SK-N-SH (cell line): ENCODE data around the gene FAM131C. TPM values are rescaled to one million over a fixed set of nuclear protein-coding genes. Genes with fewer than 3 reads are reported as not detected.

ENCODE experiments used
- CTCF ChIA-PET: fragments of 300-600, 350-600 bp; formaldehyde crosslinking; extraction: SDS; loops from one replicate; lab custom pipeline; 2021; lab: Yijun Ruan, JAX
- POLR2A ChIA-PET: fragments of 350-600 bp; sonication (Branson Sonifier 250); formaldehyde crosslinking; extraction: SDS; loops from one replicate; lab custom pipeline; 2020; ENCODE audit warnings: antibody characterized with exemption, inconsistent platforms; lab: Yijun Ruan, JAX
- DNase-seq: peaks from one replicate; pipeline ENCODE4 v3.0.0; 2012
- H2AFZ ChIP-seq: fragments of 200-600 bp; sonication (generic); 2 replicates; pipeline ENCODE4 v1.8.1; 2016; ENCODE audit warnings: antibody characterized with exemption, mild to moderate bottlenecking, low read depth
- H3F3A ChIP-seq: fragments of 200-600 bp; sonication (generic); replicated peaks from 2 replicates; pipeline ENCODE3; 2016; ENCODE audit warnings: antibody characterized with exemption, mild to moderate bottlenecking; ENCODE audit not compliant: insufficient read depth
- H3K27ac ChIP-seq, 2 experiments: fragments of 200-500 bp in 1 of 2; fragments of 200-600 bp in 1 of 2; sonication (Bioruptor generic) in 1 of 2; sonication (generic), shearing (Covaris generic) in 1 of 2; 2 replicates each; pipeline versions ENCODE4 v1.5.1 to v1.6.1; 2014 to 2016; ENCODE audit warnings: low read depth in 2 of 2, inconsistent platforms in 1 of 2, low read length in 1 of 2, mild to moderate bottlenecking in 1 of 2, mixed read lengths in 1 of 2
- H3K27me3 ChIP-seq: fragments of 200-600 bp; sonication (generic), shearing (Covaris generic); 2 replicates; pipeline ENCODE4 v1.6.1; 2016; ENCODE audit warnings: mixed run types; ENCODE audit not compliant: insufficient read depth
- H3K36me3 ChIP-seq, 2 experiments: fragments of 200-500 bp in 1 of 2; fragments of 200-600 bp in 1 of 2; sonication (Bioruptor generic) in 1 of 2; sonication (generic) in 1 of 2; replicated peaks in 1 of 2; 2 replicates each; pipeline versions ENCODE3 to v1.5.1; 2014 to 2016; ENCODE audit warnings: low read length in 1 of 2, mild to moderate bottlenecking in 1 of 2; ENCODE audit not compliant: insufficient read depth in 2 of 2, control insufficient read depth in 1 of 2
- H3K4me1 ChIP-seq, 2 experiments: fragments of 200-500 bp in 1 of 2; fragments of 200-600 bp in 1 of 2; sonication (Bioruptor generic) in 1 of 2; sonication (generic), shearing (Covaris generic) in 1 of 2; 2 replicates each; pipeline versions ENCODE4 v1.5.1 to v1.6.1; 2014 to 2016; ENCODE audit warnings: low read depth in 1 of 2, low read length in 1 of 2, mixed run types in 1 of 2; ENCODE audit not compliant: insufficient read depth in 2 of 2, control insufficient read depth in 1 of 2
- H3K4me2 ChIP-seq: fragments of 200-600 bp; sonication (generic), shearing (Covaris generic); 2 replicates; pipeline ENCODE4 v1.6.1; 2017; ENCODE audit warnings: mixed run types
- H3K4me3 ChIP-seq, 2 experiments: fragments of 200-500 bp in 1 of 2; fragments of 200-600 bp in 1 of 2; sonication (Bioruptor generic) in 1 of 2; sonication (generic), shearing (Covaris generic) in 1 of 2; 2 replicates each; pipeline versions ENCODE4 v1.5.1 to v1.8.1; 2014 to 2016; ENCODE audit warnings: low read depth in 2 of 2, inconsistent platforms in 1 of 2, low read length in 1 of 2, mild to moderate bottlenecking in 1 of 2, mixed read lengths in 1 of 2, moderate library complexity in 1 of 2
- H3K79me2 ChIP-seq: fragments of 200-600 bp; sonication (generic); 2 replicates; pipeline ENCODE4 v1.8.1; 2017; ENCODE audit warnings: mild to moderate bottlenecking; ENCODE audit not compliant: insufficient read depth
- H3K9ac ChIP-seq: fragments of 200-600 bp; sonication (generic); 2 replicates; pipeline ENCODE4 v1.6.1; 2017; ENCODE audit warnings: mixed run types
- H3K9me2 ChIP-seq: fragments of 200-600 bp; sonication (generic); 2 replicates; pipeline ENCODE4 v1.6.1; 2017; ENCODE audit warnings: mixed run types
- H3K9me3 ChIP-seq: fragments of 200-600 bp; sonication (generic); 2 replicates; pipeline ENCODE4 v1.6.1; 2017; ENCODE audit warnings: mixed run types, mild to moderate bottlenecking, moderate library complexity
- H4K20me1 ChIP-seq: fragments of 200-600 bp; sonication (generic); 2 replicates; pipeline ENCODE4 v1.6.1; 2017; ENCODE audit warnings: mild to moderate bottlenecking, mixed run types; ENCODE audit not compliant: insufficient read depth
- EZH2phosphoT487 ChIP-seq: fragments of 200-600 bp; sonication (generic); IDR thresholded peaks from 2 replicates; pipeline ENCODE4 v1.6.1; 2017; ENCODE audit warnings: low read depth, mixed run types, mild to moderate bottlenecking, antibody characterized with exemption, moderate library complexity, borderline replicate concordance
- GATA2 ChIP-seq: sonication (generic); formaldehyde crosslinking; IDR thresholded peaks from 2 replicates; pipeline ENCODE4 v1.5.0; 2020; ENCODE audit warnings: mild to moderate bottlenecking, missing genetic modification reagents
- JUND ChIP-seq: IDR thresholded peaks from 2 replicates; pipeline ENCODE4 v1.4.0; 2012
- MXI1 ChIP-seq: IDR thresholded peaks from 2 replicates; pipeline ENCODE4 v1.6.1; 2012; ENCODE audit warnings: mild to moderate bottlenecking, low read depth, low read length, improper control_type of control experiment
- RCOR1 ChIP-seq: fragments of 150-350 bp; IDR thresholded peaks from 2 replicates; pipeline ENCODE4 v1.6.1; 2017; ENCODE audit warnings: antibody characterized with exemption, low read length
- RFX5 ChIP-seq: IDR thresholded peaks from 2 replicates; pipeline ENCODE4 v1.6.1; 2012; ENCODE audit warnings: mild to moderate bottlenecking, improper control_type of control experiment, low read length
- SMC3 ChIP-seq: IDR thresholded peaks from 2 replicates; pipeline ENCODE4 v1.6.1; 2012; ENCODE audit warnings: low read depth, low read length, improper control_type of control experiment
- WGBS: methylation state at CpG from one replicate; pipeline ENCODE4 v1.1.6; 2017; ENCODE audit warnings: low lambda C conversion rate; 5-methylcytosine and 5-hydroxymethylcytosine counted together
- polyA plus RNA-seq, 3 experiments: library from polyadenylated mRNA; depleted of rRNA; stranded (reverse); fragments of >200 nt; gene quantifications; 2 replicates each; pipeline ENCODE4 v1.2.3, GENCODE V29; 2012
- TF ChIP-seq, protein P1 (sequence below): fragments of 200-600 bp; sonication (generic); IDR thresholded peaks from 2 replicates; pipeline ENCODE4 v1.6.1; 2017; ENCODE audit warnings: antibody characterized with exemption, mild to moderate bottlenecking, moderate library complexity
- TF ChIP-seq, protein P2 (sequence below): IDR thresholded peaks from 2 replicates; pipeline ENCODE4 v1.4.0; 2012; ENCODE audit warnings: low read depth, borderline replicate concordance
- TF ChIP-seq, protein P3 (sequence below): IDR thresholded peaks from 2 replicates; pipeline ENCODE4 v1.4.0; 2012; ENCODE audit warnings: low read depth
- TF ChIP-seq, protein P4 (sequence below): IDR thresholded peaks from 2 replicates; pipeline ENCODE4 v1.4.0; 2012; ENCODE audit warnings: low read depth, borderline replicate concordance
- TF ChIP-seq, protein P5 (sequence below): IDR thresholded peaks from 2 replicates; pipeline ENCODE4; 2012
- TF ChIP-seq, protein P6 (sequence below): IDR thresholded peaks from 2 replicates; pipeline ENCODE4 v1.6.1; 2012; ENCODE audit warnings: mild to moderate bottlenecking, low read depth, low read length, moderate library complexity
- TF ChIP-seq, protein P7 (sequence below): fragments of 150-350 bp; IDR thresholded peaks from 2 replicates; pipeline ENCODE4 v1.6.1; 2016; ENCODE audit warnings: mild to moderate bottlenecking, low read depth, low read length

FAM131C gene
- polyA plus RNA-seq, 1 of the 3 experiments (the other 2 are of a cell fraction), result 1.6 TPM

DNA sequence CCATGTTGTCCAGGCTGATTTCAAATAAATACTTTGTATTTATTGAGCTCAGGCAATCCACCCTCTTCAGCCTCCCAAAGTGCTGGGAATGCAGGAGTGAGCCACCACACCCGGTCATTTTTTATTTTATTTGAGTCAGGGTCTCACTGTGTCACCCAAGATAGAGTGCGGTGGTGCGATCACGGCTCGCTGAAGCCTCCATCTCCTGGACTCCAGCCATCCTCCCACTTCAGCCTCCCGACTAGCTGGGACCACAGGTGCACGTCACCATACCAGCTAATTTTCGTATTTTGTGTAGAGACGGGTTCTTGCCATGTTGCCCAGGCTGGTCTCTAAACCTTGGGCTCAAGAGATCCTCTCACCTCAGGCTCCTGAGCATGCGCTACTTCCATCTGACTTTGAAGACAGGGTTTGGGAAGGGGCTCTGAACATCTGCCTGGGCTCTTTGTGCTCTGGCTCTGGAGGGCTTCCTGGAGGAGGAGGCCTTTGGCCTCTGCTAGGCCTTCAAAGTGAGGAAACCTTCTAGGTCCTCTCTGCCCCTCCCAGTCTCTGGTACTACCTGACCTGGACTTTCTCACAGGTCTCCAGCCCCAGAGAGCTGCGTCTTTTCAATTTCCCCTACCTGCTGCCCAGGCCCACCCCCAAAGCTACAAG, 61.4 kb downstream of the FAM131C start:
- CTCF ChIA-PET, result interaction anchor here (0.8 to 4.8 kb wide), 6 partner anchors 17 to 220 kb away, joined by 3 to 27 read pairs (median 3); partner anchors contain the start of gene FAM131C
- POLR2A ChIA-PET, result interaction anchor here (0.6 kb wide), 1 partner anchor 9 kb away, joined by 3 read pairs; no protein-coding TSS in a partner anchor
- Histone ChIP-seq H3K27me3 (no peaks in the 10 kb centered on the region), H4K20me1 (no peaks in the 10 kb centered on the region), H3K36me3 (no peaks in the 10 kb centered on the region), H3K79me2 (no peaks in the 10 kb centered on the region), H3K9ac (no peak overlapping the region), H3K4me3 (no peak overlapping the region), H3K27ac (no peak overlapping the region), H3K4me1 (peaks cover 0 to 23% of the 10 kb centered on the region in 2 experiments; a peak in 1 of 4 replicates), H3K9me3 (no peaks in the 10 kb centered on the region), H2AFZ (no peak overlapping the region), H3K9me2 (no peaks in the 10 kb centered on the region), H3F3A (no peaks in the 10 kb centered on the region), H3K4me2 (no peak overlapping the region)
- no peak for DNase-seq
- WGBS, result over 99% methylated on average over 11 of the region's 11 CpGs
- TF ChIP-seq, protein P1, sequence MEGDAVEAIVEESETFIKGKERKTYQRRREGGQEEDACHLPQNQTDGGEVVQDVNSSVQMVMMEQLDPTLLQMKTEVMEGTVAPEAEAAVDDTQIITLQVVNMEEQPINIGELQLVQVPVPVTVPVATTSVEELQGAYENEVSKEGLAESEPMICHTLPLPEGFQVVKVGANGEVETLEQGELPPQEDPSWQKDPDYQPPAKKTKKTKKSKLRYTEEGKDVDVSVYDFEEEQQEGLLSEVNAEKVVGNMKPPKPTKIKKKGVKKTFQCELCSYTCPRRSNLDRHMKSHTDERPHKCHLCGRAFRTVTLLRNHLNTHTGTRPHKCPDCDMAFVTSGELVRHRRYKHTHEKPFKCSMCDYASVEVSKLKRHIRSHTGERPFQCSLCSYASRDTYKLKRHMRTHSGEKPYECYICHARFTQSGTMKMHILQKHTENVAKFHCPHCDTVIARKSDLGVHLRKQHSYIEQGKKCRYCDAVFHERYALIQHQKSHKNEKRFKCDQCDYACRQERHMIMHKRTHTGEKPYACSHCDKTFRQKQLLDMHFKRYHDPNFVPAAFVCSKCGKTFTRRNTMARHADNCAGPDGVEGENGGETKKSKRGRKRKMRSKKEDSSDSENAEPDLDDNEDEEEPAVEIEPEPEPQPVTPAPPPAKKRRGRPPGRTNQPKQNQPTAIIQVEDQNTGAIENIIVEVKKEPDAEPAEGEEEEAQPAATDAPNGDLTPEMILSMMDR, result no peak

DNA sequence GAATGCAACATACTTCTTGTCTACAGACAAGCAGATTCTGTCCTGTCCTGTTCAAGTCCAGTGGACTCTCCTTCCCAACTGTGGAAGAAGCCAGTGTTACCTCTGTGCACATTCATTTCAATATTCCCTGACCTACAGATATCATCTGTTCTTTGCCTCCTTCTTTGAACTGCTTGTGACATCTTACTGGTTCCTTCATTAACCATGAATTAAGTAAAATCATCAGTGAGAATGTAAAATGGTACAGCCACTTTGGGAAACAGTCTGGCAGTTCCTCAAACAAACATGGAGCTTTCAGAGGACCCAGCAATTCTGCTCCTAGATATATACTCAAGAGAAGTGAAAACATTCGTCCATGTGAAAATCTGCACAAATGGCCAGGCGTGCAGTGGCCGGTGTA, 62.6 kb downstream of the FAM131C start:
- no peaks in the 10 kb centered on the region for H3F3A ChIP-seq
- no peaks in the 10 kb centered on the region for H3K27me3 ChIP-seq
- H3K4me2 ChIP-seq, result no peak overlapping the region
- H3K4me3 ChIP-seq, result no peak overlapping the region
- no peak for DNase-seq
- ChIA-PET CTCF (interaction anchor here (1.0 to 6.1 kb wide), 7 partner anchors 8 to 284 kb away, joined by 3 to 58 read pairs (median 10); partner anchors contain the start of genes FAM131C and HSPB7), POLR2A (no interaction called here)
- no peak overlapping the region for H2AFZ ChIP-seq
- no peaks in the 10 kb centered on the region for H4K20me1 ChIP-seq
- no peaks in the 10 kb centered on the region for H3K36me3 ChIP-seq
- H3K27ac ChIP-seq, result no peak overlapping the region
- no peaks in the 10 kb centered on the region for H3K9me3 ChIP-seq
- H3K9ac ChIP-seq, result no peak overlapping the region
- H3K79me2 ChIP-seq, result no peaks in the 10 kb centered on the region
- H3K4me1 ChIP-seq, result peaks cover 0 to 23% of the 10 kb centered on the region in 2 experiments; a peak in 1 of 4 replicates
- 100% methylated on average over 3 of the region's 3 CpGs for WGBS
- H3K9me2 ChIP-seq, result no peaks in the 10 kb centered on the region
- TF ChIP-seq SMC3 (no peak), MXI1 (no peak), GATA2 (CRISPR knock-in tag) (no peak), JUND (no peak), EZH2phosphoT487 (no peak), RFX5 (no peak), RCOR1 (no peak)
- TF ChIP-seq, protein P2, sequence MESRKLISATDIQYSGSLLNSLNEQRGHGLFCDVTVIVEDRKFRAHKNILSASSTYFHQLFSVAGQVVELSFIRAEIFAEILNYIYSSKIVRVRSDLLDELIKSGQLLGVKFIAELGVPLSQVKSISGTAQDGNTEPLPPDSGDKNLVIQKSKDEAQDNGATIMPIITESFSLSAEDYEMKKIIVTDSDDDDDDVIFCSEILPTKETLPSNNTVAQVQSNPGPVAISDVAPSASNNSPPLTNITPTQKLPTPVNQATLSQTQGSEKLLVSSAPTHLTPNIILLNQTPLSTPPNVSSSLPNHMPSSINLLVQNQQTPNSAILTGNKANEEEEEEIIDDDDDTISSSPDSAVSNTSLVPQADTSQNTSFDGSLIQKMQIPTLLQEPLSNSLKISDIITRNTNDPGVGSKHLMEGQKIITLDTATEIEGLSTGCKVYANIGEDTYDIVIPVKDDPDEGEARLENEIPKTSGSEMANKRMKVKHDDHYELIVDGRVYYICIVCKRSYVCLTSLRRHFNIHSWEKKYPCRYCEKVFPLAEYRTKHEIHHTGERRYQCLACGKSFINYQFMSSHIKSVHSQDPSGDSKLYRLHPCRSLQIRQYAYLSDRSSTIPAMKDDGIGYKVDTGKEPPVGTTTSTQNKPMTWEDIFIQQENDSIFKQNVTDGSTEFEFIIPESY, result no peak
- TF ChIP-seq, protein P3, sequence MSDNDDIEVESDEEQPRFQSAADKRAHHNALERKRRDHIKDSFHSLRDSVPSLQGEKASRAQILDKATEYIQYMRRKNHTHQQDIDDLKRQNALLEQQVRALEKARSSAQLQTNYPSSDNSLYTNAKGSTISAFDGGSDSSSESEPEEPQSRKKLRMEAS, result no peak
- TF ChIP-seq, protein P4, sequence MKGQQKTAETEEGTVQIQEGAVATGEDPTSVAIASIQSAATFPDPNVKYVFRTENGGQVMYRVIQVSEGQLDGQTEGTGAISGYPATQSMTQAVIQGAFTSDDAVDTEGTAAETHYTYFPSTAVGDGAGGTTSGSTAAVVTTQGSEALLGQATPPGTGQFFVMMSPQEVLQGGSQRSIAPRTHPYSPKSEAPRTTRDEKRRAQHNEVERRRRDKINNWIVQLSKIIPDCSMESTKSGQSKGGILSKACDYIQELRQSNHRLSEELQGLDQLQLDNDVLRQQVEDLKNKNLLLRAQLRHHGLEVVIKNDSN, result no peak
- TF ChIP-seq, protein P5, sequence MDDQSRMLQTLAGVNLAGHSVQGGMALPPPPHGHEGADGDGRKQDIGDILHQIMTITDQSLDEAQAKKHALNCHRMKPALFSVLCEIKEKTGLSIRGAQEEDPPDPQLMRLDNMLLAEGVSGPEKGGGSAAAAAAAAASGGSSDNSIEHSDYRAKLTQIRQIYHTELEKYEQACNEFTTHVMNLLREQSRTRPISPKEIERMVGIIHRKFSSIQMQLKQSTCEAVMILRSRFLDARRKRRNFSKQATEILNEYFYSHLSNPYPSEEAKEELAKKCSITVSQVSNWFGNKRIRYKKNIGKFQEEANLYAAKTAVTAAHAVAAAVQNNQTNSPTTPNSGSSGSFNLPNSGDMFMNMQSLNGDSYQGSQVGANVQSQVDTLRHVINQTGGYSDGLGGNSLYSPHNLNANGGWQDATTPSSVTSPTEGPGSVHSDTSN, result no peak
- TF ChIP-seq, protein P6, sequence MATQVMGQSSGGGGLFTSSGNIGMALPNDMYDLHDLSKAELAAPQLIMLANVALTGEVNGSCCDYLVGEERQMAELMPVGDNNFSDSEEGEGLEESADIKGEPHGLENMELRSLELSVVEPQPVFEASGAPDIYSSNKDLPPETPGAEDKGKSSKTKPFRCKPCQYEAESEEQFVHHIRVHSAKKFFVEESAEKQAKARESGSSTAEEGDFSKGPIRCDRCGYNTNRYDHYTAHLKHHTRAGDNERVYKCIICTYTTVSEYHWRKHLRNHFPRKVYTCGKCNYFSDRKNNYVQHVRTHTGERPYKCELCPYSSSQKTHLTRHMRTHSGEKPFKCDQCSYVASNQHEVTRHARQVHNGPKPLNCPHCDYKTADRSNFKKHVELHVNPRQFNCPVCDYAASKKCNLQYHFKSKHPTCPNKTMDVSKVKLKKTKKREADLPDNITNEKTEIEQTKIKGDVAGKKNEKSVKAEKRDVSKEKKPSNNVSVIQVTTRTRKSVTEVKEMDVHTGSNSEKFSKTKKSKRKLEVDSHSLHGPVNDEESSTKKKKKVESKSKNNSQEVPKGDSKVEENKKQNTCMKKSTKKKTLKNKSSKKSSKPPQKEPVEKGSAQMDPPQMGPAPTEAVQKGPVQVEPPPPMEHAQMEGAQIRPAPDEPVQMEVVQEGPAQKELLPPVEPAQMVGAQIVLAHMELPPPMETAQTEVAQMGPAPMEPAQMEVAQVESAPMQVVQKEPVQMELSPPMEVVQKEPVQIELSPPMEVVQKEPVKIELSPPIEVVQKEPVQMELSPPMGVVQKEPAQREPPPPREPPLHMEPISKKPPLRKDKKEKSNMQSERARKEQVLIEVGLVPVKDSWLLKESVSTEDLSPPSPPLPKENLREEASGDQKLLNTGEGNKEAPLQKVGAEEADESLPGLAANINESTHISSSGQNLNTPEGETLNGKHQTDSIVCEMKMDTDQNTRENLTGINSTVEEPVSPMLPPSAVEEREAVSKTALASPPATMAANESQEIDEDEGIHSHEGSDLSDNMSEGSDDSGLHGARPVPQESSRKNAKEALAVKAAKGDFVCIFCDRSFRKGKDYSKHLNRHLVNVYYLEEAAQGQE, result no peak
- TF ChIP-seq, protein P7, sequence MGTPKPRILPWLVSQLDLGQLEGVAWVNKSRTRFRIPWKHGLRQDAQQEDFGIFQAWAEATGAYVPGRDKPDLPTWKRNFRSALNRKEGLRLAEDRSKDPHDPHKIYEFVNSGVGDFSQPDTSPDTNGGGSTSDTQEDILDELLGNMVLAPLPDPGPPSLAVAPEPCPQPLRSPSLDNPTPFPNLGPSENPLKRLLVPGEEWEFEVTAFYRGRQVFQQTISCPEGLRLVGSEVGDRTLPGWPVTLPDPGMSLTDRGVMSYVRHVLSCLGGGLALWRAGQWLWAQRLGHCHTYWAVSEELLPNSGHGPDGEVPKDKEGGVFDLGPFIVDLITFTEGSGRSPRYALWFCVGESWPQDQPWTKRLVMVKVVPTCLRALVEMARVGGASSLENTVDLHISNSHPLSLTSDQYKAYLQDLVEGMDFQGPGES, result no peak
